Mesenchymal stem cell (in vitro differentiated cells and primary cell): ENCODE measurements around the gene AOC1.
"Not testable (repeated sequence)": the region's sequence is repeated elsewhere in the genome, so short reads cannot be mapped to it uniquely, and the experiment has no call there.

Experiments
- DNase-seq: peaks from one replicate; pipeline ENCODE4 v3.0.0-alpha.2; 2013
- H2AFZ ChIP-seq: one replicate; pipeline ENCODE4 v1.6.1; 2013; ENCODE audit warnings: low read depth, mild to moderate bottlenecking, control low read depth, inconsistent platforms, low read length, moderate library complexity
- H2AK5ac ChIP-seq: 2 replicates; pipeline ENCODE4 v1.6.1; 2013; ENCODE audit warnings: low read length, moderate library complexity, mild to moderate bottlenecking, inconsistent platforms; ENCODE audit not compliant: severe bottlenecking
- H2BK120ac ChIP-seq: one replicate; pipeline ENCODE4 v1.6.1; 2013; ENCODE audit warnings: low read depth, mild to moderate bottlenecking, inconsistent platforms, low read length, moderate library complexity
- H2BK12ac ChIP-seq, 2 experiments: one replicate each; pipeline ENCODE4 v1.6.1; 2013; ENCODE audit warnings: inconsistent platforms in 2 of 2, low read length in 2 of 2, mild to moderate bottlenecking in 2 of 2, moderate library complexity in 2 of 2, control low read depth in 1 of 2
- H2BK15ac ChIP-seq: one replicate; pipeline ENCODE4 v1.6.1; 2013; ENCODE audit warnings: mild to moderate bottlenecking, low read depth, inconsistent platforms; ENCODE audit not compliant: poor library complexity, severe bottlenecking
- H2BK5ac ChIP-seq: 2 replicates; pipeline ENCODE4 v1.6.1; 2013; ENCODE audit warnings: low read depth, mild to moderate bottlenecking, low read length, control low read depth, inconsistent platforms; ENCODE audit not compliant: poor library complexity, severe bottlenecking
- H3K14ac ChIP-seq, 2 experiments: one replicate each; pipeline ENCODE4 v1.6.1; 2013; ENCODE audit warnings: inconsistent platforms in 2 of 2, low read length in 2 of 2, control low read depth in 1 of 2, mild to moderate bottlenecking in 1 of 2, moderate library complexity in 1 of 2
- H3K18ac ChIP-seq, 2 experiments: one replicate each; pipeline ENCODE4 v1.6.1; 2013; ENCODE audit warnings: inconsistent platforms in 2 of 2, low read length in 2 of 2, control low read depth in 1 of 2, low read depth in 1 of 2, mild to moderate bottlenecking in 1 of 2
- H3K23ac ChIP-seq, 2 experiments: one replicate each; pipeline ENCODE4 v1.6.1; 2013; ENCODE audit warnings: inconsistent platforms in 2 of 2, low read length in 2 of 2, mild to moderate bottlenecking in 2 of 2, moderate library complexity in 2 of 2, control low read depth in 1 of 2
- H3K27ac ChIP-seq: 2 replicates; pipeline ENCODE4 v1.5.1; 2013; ENCODE audit warnings: mild to moderate bottlenecking, moderate library complexity, low read length, control low read depth, inconsistent platforms; ENCODE audit not compliant: poor library complexity, severe bottlenecking
- H3K27me3 ChIP-seq, 2 experiments: 2 replicates each; pipeline versions ENCODE4 v1.6.1 to v1.7.0; 2013; ENCODE audit warnings: low read length in 2 of 2, mild to moderate bottlenecking in 2 of 2, moderate library complexity in 2 of 2, control low read depth in 1 of 2, inconsistent platforms in 1 of 2; ENCODE audit not compliant: control insufficient read depth in 1 of 2, insufficient read depth in 1 of 2
- H3K36me3 ChIP-seq, 2 experiments: 2 replicates each; pipeline versions ENCODE4 v1.6.1 to v1.7.0; 2013; ENCODE audit warnings: low read length in 2 of 2, control low read depth in 1 of 2, inconsistent platforms in 1 of 2, low read depth in 1 of 2, mild to moderate bottlenecking in 1 of 2; ENCODE audit not compliant: insufficient read depth in 2 of 2, control insufficient read depth in 1 of 2
- H3K4ac ChIP-seq, 2 experiments: one replicate each; pipeline ENCODE4 v1.6.1; 2013; ENCODE audit warnings: inconsistent platforms in 2 of 2, low read length in 2 of 2, mild to moderate bottlenecking in 2 of 2, moderate library complexity in 2 of 2, control low read depth in 1 of 2, low read depth in 1 of 2
- H3K4me1 ChIP-seq: 2 replicates; pipeline ENCODE4 v1.6.1; 2013; ENCODE audit warnings: low read depth, low read length, control low read depth; ENCODE audit not compliant: control insufficient read depth, insufficient read depth
- H3K4me2 ChIP-seq: 2 replicates; pipeline ENCODE4 v1.6.1; 2013; ENCODE audit warnings: low read length, mild to moderate bottlenecking, inconsistent platforms; ENCODE audit not compliant: poor library complexity, severe bottlenecking
- H3K4me3 ChIP-seq, 2 experiments: 2 replicates each; pipeline versions ENCODE4 v1.5.1 to v1.7.0; 2013; ENCODE audit warnings: low read length in 2 of 2, mild to moderate bottlenecking in 2 of 2, control low read depth in 1 of 2, low read depth in 1 of 2; ENCODE audit not compliant: insufficient read depth in 1 of 2
- H3K79me1 ChIP-seq: replicated peaks from 2 replicates; pipeline ENCODE4 v1.6.1; 2013; ENCODE audit warnings: mild to moderate bottlenecking, control low read depth, low read length, inconsistent platforms; ENCODE audit not compliant: poor library complexity, severe bottlenecking
- H3K9ac ChIP-seq: 2 replicates; pipeline ENCODE4 v1.7.0; 2013; ENCODE audit warnings: mild to moderate bottlenecking, low read length, moderate library complexity
- H3K9me3 ChIP-seq: 2 replicates; pipeline ENCODE4 v1.7.0; 2013; ENCODE audit warnings: mild to moderate bottlenecking, low read length; ENCODE audit not compliant: control insufficient read depth
- H4K8ac ChIP-seq: one replicate; pipeline ENCODE4 v1.6.1; 2013; ENCODE audit warnings: inconsistent platforms, mild to moderate bottlenecking, low read length, moderate library complexity
- H4K91ac ChIP-seq: one replicate; pipeline ENCODE4 v1.6.1; 2013; ENCODE audit warnings: mild to moderate bottlenecking, low read length, inconsistent platforms
- WGBS: methylation state at CpG from one replicate; pipeline ENCODE4 v1.1.7; 2013; ENCODE audit warnings: mixed read lengths; 5-methylcytosine and 5-hydroxymethylcytosine counted together

AOC1 gene

DNA sequence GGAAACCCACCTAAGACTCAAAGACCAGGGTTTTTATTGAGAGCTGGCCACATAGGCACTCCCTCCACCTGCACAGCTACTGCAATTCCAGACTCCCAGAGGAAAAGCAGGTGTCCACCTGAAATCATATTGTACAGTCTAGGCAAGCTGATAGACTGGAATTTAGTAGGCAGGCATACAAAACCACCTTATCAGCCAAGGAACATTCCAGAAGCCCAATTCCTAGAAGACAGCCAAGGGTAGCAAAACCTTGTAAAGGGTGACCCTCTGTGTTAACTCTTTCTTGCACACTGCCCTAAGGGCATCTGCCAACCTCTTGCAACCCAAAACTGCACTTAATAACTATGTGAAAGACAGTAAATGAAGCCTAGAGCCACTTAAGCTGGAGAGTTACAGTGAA, 46.5 kb upstream of the AOC1 start:
- peaks cover 13% of the 10 kb centered on the region for H3K9me3 ChIP-seq
- no peak overlapping the region for H2BK120ac ChIP-seq
- H2AFZ ChIP-seq: no peak overlapping the region
- peaks cover 10 to 27% of the 10 kb centered on the region in 2 experiments for H3K27me3 ChIP-seq
- DNase-seq: no peak
- no peak overlapping the region for H4K8ac ChIP-seq
- no peak overlapping the region for H3K4ac ChIP-seq
- H2AK5ac ChIP-seq: no peak overlapping the region
- H3K14ac ChIP-seq: no peak overlapping the region
- no peak overlapping the region for H2BK12ac ChIP-seq
- H3K27ac ChIP-seq: no peak overlapping the region
- H3K4me3 ChIP-seq: no peak overlapping the region
- no peaks in the 10 kb centered on the region for H3K36me3 ChIP-seq
- no peak overlapping the region for H4K91ac ChIP-seq
- H2BK5ac ChIP-seq: no peak overlapping the region
- no peak overlapping the region for H2BK15ac ChIP-seq
- H3K9ac ChIP-seq: no peak overlapping the region
- H3K4me1 ChIP-seq: no peaks in the 10 kb centered on the region
- no peak overlapping the region for H3K4me2 ChIP-seq
- H3K23ac ChIP-seq: no peak overlapping the region
- no peaks in the 10 kb centered on the region for H3K79me1 ChIP-seq
- no peak overlapping the region for H3K18ac ChIP-seq

DNA sequence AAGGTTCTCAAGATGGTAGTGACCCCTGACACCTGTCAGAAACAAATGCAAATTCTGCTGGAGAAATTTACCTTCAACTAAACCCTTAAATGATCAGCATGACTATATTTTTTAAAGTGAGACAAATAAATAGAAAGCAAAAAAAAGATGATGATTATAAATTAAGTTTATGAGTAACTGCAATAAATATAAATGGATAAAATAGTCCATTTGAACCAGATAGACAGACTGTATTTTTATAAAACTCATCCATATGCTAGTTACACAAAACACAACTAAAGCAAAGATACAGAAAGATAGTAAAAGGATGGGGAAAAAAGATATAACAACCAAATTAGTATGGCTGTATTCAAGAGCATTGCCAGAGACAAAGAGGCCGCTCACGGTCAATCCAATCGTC, 45.9 kb upstream of the AOC1 start:
- H3K36me3 ChIP-seq: no peaks in the 10 kb centered on the region
- H2BK120ac ChIP-seq: no peak overlapping the region
- H3K18ac ChIP-seq: no peak overlapping the region
- no peak overlapping the region for H4K91ac ChIP-seq
- DNase-seq: no peak
- H3K4me3 ChIP-seq: no peak overlapping the region
- peaks cover 5 to 21% of the 10 kb centered on the region in 2 experiments for H3K27me3 ChIP-seq
- H3K4me1 ChIP-seq: no peaks in the 10 kb centered on the region
- no peak overlapping the region for H2AK5ac ChIP-seq
- H3K4me2 ChIP-seq: no peak overlapping the region
- H3K23ac ChIP-seq: no peak overlapping the region
- H2BK15ac ChIP-seq: no peak overlapping the region
- H2BK12ac ChIP-seq: no peak overlapping the region
- H3K9ac ChIP-seq: no peak overlapping the region
- WGBS: 83% methylated on average over 3 of the region's 3 CpGs
- no peak overlapping the region for H2BK5ac ChIP-seq
- no peak overlapping the region for H4K8ac ChIP-seq
- H3K4ac ChIP-seq: no peak overlapping the region
- H3K27ac ChIP-seq: no peak overlapping the region
- no peak overlapping the region for H3K14ac ChIP-seq
- H3K9me3 ChIP-seq: peaks cover 13% of the 10 kb centered on the region
- no peak overlapping the region for H2AFZ ChIP-seq
- H3K79me1 ChIP-seq: no peaks in the 10 kb centered on the region

DNA sequence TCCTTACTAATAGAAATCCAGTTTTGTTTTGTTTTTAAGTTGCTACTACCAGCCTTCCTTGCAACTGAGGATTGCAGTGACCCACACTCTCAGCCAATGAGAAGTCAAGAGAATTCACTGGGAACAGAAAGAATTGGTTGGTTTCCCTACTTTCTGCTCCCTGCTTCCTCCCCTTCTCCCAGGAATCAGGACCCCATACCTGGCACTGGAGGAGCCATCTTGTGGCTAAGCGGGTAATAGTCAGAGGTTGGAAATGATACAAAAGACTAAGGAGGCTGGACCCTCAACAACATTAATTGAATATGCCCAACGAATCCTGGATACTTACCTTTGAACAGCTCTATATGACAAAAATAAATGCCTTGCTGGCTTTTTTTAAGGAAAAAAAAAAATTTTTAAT, 45.5 kb upstream of the AOC1 start:
- H3K4me1 ChIP-seq: no peaks in the 10 kb centered on the region
- no peak overlapping the region for H3K23ac ChIP-seq
- no peak overlapping the region for H3K4me3 ChIP-seq
- no peak for DNase-seq
- no peak overlapping the region for H2BK5ac ChIP-seq
- no peak overlapping the region for H4K8ac ChIP-seq
- no peak overlapping the region for H3K14ac ChIP-seq
- H3K18ac ChIP-seq: no peak overlapping the region
- H3K79me1 ChIP-seq: no peaks in the 10 kb centered on the region
- no peak overlapping the region for H2AK5ac ChIP-seq
- H3K9ac ChIP-seq: no peak overlapping the region
- no CpG with 5 or more reads among the region's 2 CpGs for WGBS
- no peak overlapping the region for H2BK15ac ChIP-seq
- H4K91ac ChIP-seq: no peak overlapping the region
- H2BK120ac ChIP-seq: no peak overlapping the region
- no peak overlapping the region for H2BK12ac ChIP-seq
- H3K27me3 ChIP-seq: peaks cover 5 to 17% of the 10 kb centered on the region in 2 experiments
- no peak overlapping the region for H3K4me2 ChIP-seq
- H3K4ac ChIP-seq: no peak overlapping the region
- H3K9me3 ChIP-seq: peaks cover 13% of the 10 kb centered on the region
- H3K27ac ChIP-seq: no peak overlapping the region
- H3K36me3 ChIP-seq: no peaks in the 10 kb centered on the region
- H2AFZ ChIP-seq: no peak overlapping the region

DNA sequence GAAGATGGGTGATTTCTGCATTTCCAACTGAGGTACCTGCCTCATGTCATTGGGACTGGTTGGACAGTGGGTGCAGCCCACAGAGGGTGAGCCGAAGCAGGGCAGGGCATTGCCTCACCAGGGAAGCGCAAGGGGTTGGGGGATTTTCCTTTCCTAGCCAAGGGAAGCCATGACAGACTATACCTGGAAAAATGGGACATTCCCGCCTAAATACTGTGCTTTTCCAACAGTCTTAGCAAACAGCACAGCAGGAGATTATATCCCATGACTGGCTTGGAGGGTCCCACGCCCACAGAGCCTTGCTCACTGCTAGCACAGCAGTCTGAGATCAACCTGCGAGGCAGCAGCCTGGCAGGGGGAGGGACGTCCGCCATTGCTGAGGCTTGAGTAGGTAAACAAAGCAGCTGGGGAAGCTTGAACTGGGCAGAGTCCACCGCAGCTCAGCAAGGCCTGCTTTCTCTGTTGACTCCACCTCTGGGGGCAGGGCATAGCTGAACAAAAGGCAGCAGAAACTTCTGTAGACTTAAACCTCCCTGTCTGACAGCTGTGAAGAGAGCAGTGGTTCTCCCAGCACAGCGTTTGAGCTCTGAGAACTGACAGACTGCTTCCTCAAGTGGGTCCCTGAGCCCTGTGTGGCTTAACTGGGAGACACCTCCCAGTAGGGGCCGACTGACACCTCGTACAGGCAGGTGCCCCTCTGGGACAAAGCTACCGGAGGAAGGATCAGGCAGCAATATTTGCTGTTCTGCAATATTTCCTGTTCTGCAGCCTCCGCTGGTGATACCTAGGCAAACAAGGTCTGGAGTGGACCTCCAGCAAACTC, 44.5 kb upstream of the AOC1 start:
- H2BK5ac ChIP-seq, H3K4me1 ChIP-seq, H4K8ac ChIP-seq, H3K14ac ChIP-seq, H3K27me3 ChIP-seq, H2BK12ac ChIP-seq, H2AK5ac ChIP-seq, H2BK15ac ChIP-seq, H3K23ac ChIP-seq, H4K91ac ChIP-seq, H3K18ac ChIP-seq, H3K4me3 ChIP-seq, H3K79me1 ChIP-seq, H3K4ac ChIP-seq, H3K9ac ChIP-seq, H3K4me2 ChIP-seq, H3K36me3 ChIP-seq, H2BK120ac ChIP-seq, H2AFZ ChIP-seq, DNase-seq, H3K27ac ChIP-seq: not testable (repeated sequence)
- WGBS: 62% methylated on average over 13 of the region's 13 CpGs
- H3K9me3 ChIP-seq: peaks cover 13% of the 10 kb centered on the region
